ENCODE data around the gene ZNF391. TPM values are rescaled to one million over a fixed set of nuclear protein-coding genes. Genes with fewer than 3 reads are reported as not detected.

Gene ZNF391
- total and polyA plus RNA-seq, 4 donors, result 0.14 to 0.61 (median 0.27) TPM

DNA sequence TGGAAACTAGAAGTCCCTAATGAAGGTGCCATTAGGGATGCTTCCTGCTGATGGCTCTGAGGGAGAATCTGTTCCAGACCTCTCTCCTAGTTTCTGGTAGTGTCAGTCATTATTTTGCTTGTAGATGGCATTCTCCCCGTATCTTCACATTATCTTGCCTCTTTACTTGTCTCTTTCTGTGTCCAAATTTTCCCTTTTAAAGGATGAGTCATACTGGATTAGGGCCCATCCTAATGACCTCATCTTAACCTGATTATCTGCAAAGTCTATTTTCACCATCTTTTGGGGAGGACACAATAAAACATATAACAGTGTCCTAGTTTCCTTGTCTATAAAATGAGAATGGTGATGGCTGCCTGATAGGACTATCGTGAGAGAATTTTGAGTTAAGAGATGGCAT is 27.3 kb downstream of the ZNF391 start:
- no peaks in the 10 kb centered on the region for H3K36me3 ChIP-seq (ENCODE audit: control insufficient read depth in 4 of 4, insufficient read depth in 3 of 4, low read depth in 1 of 4, low read length in 3 of 4)
- no peak overlapping the region for H3K4me3 ChIP-seq (ENCODE audit: low read depth in 1 of 3, low read length in 3 of 3)
- H3K4me1 ChIP-seq (ENCODE audit: control insufficient read depth in 4 of 4, insufficient read depth in 4 of 4, low read length in 3 of 4), result no peaks in the 10 kb centered on the region
- H3K27me3 ChIP-seq (ENCODE audit: control insufficient read depth in 4 of 4, insufficient read depth in 4 of 4, low read length in 3 of 4), result peaks cover 0 to 5% (median 2%) of the 10 kb centered on the region in 4 donors
- no peak overlapping the region for H3K27ac ChIP-seq (ENCODE audit: low read depth in 1 of 2, low read length in 2 of 2)
- no peak for DNase-seq (ENCODE audit: low spot score)
- H3K9ac ChIP-seq (ENCODE audit: low read depth in 1 of 2, low read length in 2 of 2), result no peak overlapping the region
- peaks cover 2 to 17% (median 7%) of the 10 kb centered on the region in 4 donors for H3K9me3 ChIP-seq (ENCODE audit: control insufficient read depth in 4 of 4, low read length in 3 of 4)
- WGBS, result 79% methylated on average over 2 of the region's 2 CpGs
- TF ChIP-seq HNF4G (IDR thresholded peaks at IDR 0.05) (no peak), SP1 (IDR thresholded peaks at IDR 0.05) (no peak), FOXA1 (IDR thresholded peaks at IDR 0.05) (no peak), HNF4A (conservative IDR thresholded peaks at IDR 0.05) (no peak), NR2F2 (IDR thresholded peaks at IDR 0.05) (no peak), JUND (IDR thresholded peaks at IDR 0.05) (no peak), RXRA (IDR thresholded peaks at IDR 0.05) (no peak), TAF1 (conservative IDR thresholded peaks at IDR 0.05) (no peak), FOXA2 (IDR thresholded peaks at IDR 0.05) (no peak), YY1 (IDR thresholded peaks at IDR 0.05) (no peak), RAD21 (IDR thresholded peaks at IDR 0.05) (no peak), GABPA (IDR thresholded peaks at IDR 0.05 in 1 of 2, conservative IDR thresholded peaks at IDR 0.05 in 1 of 2) (no peak)
- TF ChIP-seq, protein P1, sequence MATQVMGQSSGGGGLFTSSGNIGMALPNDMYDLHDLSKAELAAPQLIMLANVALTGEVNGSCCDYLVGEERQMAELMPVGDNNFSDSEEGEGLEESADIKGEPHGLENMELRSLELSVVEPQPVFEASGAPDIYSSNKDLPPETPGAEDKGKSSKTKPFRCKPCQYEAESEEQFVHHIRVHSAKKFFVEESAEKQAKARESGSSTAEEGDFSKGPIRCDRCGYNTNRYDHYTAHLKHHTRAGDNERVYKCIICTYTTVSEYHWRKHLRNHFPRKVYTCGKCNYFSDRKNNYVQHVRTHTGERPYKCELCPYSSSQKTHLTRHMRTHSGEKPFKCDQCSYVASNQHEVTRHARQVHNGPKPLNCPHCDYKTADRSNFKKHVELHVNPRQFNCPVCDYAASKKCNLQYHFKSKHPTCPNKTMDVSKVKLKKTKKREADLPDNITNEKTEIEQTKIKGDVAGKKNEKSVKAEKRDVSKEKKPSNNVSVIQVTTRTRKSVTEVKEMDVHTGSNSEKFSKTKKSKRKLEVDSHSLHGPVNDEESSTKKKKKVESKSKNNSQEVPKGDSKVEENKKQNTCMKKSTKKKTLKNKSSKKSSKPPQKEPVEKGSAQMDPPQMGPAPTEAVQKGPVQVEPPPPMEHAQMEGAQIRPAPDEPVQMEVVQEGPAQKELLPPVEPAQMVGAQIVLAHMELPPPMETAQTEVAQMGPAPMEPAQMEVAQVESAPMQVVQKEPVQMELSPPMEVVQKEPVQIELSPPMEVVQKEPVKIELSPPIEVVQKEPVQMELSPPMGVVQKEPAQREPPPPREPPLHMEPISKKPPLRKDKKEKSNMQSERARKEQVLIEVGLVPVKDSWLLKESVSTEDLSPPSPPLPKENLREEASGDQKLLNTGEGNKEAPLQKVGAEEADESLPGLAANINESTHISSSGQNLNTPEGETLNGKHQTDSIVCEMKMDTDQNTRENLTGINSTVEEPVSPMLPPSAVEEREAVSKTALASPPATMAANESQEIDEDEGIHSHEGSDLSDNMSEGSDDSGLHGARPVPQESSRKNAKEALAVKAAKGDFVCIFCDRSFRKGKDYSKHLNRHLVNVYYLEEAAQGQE (IDR thresholded peaks at IDR 0.05), result no peak
- TF ChIP-seq, protein P2, sequence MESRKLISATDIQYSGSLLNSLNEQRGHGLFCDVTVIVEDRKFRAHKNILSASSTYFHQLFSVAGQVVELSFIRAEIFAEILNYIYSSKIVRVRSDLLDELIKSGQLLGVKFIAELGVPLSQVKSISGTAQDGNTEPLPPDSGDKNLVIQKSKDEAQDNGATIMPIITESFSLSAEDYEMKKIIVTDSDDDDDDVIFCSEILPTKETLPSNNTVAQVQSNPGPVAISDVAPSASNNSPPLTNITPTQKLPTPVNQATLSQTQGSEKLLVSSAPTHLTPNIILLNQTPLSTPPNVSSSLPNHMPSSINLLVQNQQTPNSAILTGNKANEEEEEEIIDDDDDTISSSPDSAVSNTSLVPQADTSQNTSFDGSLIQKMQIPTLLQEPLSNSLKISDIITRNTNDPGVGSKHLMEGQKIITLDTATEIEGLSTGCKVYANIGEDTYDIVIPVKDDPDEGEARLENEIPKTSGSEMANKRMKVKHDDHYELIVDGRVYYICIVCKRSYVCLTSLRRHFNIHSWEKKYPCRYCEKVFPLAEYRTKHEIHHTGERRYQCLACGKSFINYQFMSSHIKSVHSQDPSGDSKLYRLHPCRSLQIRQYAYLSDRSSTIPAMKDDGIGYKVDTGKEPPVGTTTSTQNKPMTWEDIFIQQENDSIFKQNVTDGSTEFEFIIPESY (IDR thresholded peaks at IDR 0.05), result no peak
- TF ChIP-seq, protein P3, sequence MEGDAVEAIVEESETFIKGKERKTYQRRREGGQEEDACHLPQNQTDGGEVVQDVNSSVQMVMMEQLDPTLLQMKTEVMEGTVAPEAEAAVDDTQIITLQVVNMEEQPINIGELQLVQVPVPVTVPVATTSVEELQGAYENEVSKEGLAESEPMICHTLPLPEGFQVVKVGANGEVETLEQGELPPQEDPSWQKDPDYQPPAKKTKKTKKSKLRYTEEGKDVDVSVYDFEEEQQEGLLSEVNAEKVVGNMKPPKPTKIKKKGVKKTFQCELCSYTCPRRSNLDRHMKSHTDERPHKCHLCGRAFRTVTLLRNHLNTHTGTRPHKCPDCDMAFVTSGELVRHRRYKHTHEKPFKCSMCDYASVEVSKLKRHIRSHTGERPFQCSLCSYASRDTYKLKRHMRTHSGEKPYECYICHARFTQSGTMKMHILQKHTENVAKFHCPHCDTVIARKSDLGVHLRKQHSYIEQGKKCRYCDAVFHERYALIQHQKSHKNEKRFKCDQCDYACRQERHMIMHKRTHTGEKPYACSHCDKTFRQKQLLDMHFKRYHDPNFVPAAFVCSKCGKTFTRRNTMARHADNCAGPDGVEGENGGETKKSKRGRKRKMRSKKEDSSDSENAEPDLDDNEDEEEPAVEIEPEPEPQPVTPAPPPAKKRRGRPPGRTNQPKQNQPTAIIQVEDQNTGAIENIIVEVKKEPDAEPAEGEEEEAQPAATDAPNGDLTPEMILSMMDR (IDR thresholded peaks at IDR 0.05; ENCODE audit: low read depth, low read length, missing input control), result no peak
- TF ChIP-seq, protein P4, sequence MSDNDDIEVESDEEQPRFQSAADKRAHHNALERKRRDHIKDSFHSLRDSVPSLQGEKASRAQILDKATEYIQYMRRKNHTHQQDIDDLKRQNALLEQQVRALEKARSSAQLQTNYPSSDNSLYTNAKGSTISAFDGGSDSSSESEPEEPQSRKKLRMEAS (IDR thresholded peaks at IDR 0.05), result no peak
- TF ChIP-seq, protein P5, sequence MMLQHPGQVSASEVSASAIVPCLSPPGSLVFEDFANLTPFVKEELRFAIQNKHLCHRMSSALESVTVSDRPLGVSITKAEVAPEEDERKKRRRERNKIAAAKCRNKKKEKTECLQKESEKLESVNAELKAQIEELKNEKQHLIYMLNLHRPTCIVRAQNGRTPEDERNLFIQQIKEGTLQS (IDR thresholded peaks at IDR 0.05), result no peak

DNA sequence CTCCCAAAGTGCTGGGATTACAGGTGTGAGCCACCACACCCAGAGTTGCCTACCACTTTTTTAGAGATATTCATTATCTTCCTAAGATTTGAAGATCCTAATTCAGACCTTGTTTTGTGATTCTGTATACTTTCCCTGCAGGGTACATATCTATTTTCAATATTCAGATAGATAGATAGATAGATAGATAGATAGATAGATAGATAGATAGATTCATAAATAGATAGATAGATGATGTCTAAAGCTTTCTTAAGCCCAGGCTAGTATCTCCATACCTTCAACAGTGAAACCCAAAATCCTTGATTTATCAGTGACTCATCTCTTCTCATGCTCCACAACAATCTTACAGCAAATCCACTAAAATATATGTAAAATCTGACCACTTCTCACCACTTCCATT is 30.8 kb downstream of the ZNF391 start:
- no peaks in the 10 kb centered on the region for H3K36me3 ChIP-seq (ENCODE audit: control insufficient read depth in 4 of 4, insufficient read depth in 3 of 4, low read depth in 1 of 4, low read length in 3 of 4)
- H3K9ac ChIP-seq (ENCODE audit: low read depth in 1 of 2, low read length in 2 of 2), result no peak overlapping the region
- H3K27ac ChIP-seq (ENCODE audit: low read depth in 1 of 2, low read length in 2 of 2), result no peak overlapping the region
- DNase-seq (ENCODE audit: low spot score), result no peak
- no peaks in the 10 kb centered on the region for H3K4me1 ChIP-seq (ENCODE audit: control insufficient read depth in 4 of 4, insufficient read depth in 4 of 4, low read length in 3 of 4)
- TF ChIP-seq, protein P2 (IDR thresholded peaks at IDR 0.05), result no peak
- TF ChIP-seq, protein P5 (IDR thresholded peaks at IDR 0.05), result no peak
- no peak overlapping the region for H3K4me3 ChIP-seq (ENCODE audit: low read depth in 1 of 3, low read length in 3 of 3)
- peaks cover 0 to 5% (median 2%) of the 10 kb centered on the region in 4 donors for H3K27me3 ChIP-seq (ENCODE audit: control insufficient read depth in 4 of 4, insufficient read depth in 4 of 4, low read length in 3 of 4)
- H3K9me3 ChIP-seq (ENCODE audit: control insufficient read depth in 4 of 4, low read length in 3 of 4), result peaks cover 7 to 21% (median 13%) of the 10 kb centered on the region in 4 donors

Data from liver (tissue), 9 donors.